GM12875 (cell line): ENCODE data around the gene GKAP1.

ENCODE experiments used
- H3K4me3 ChIP-seq: one replicate; pipeline ENCODE4 v1.5.1; 2011; ENCODE audit warnings: low read depth, low read length, control low read depth
- TF ChIP-seq, protein P1 (sequence below): IDR thresholded peaks from 2 replicates; pipeline ENCODE4 v1.5.1; 2011; ENCODE audit warnings: low read depth, mild to moderate bottlenecking, control low read depth, inconsistent platforms, low read length, moderate library complexity, borderline replicate concordance; ENCODE audit not compliant: insufficient read depth

GKAP1 gene

DNA sequence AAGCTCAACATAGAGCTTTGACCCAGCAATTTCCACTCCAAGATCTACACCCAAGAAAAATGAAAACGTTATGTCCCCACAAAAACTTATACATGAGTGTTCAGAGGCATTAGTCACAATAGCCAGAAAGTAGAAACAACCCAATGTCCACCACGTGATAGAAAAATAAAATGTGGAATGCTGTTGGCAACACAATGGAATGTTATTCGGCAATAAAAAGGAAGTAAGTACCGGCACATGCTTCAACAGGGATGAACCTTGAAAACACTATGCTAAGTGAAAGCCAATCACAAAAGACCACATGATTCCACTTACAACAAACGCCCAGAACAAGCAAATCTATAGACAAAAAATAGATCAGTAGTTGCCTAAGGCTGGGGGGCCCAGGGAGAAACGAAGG, 115.8 kb downstream of the GKAP1 start:
- TF ChIP-seq, protein P1, sequence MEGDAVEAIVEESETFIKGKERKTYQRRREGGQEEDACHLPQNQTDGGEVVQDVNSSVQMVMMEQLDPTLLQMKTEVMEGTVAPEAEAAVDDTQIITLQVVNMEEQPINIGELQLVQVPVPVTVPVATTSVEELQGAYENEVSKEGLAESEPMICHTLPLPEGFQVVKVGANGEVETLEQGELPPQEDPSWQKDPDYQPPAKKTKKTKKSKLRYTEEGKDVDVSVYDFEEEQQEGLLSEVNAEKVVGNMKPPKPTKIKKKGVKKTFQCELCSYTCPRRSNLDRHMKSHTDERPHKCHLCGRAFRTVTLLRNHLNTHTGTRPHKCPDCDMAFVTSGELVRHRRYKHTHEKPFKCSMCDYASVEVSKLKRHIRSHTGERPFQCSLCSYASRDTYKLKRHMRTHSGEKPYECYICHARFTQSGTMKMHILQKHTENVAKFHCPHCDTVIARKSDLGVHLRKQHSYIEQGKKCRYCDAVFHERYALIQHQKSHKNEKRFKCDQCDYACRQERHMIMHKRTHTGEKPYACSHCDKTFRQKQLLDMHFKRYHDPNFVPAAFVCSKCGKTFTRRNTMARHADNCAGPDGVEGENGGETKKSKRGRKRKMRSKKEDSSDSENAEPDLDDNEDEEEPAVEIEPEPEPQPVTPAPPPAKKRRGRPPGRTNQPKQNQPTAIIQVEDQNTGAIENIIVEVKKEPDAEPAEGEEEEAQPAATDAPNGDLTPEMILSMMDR, result no peak
- H3K4me3 ChIP-seq, result no peak overlapping the region

DNA sequence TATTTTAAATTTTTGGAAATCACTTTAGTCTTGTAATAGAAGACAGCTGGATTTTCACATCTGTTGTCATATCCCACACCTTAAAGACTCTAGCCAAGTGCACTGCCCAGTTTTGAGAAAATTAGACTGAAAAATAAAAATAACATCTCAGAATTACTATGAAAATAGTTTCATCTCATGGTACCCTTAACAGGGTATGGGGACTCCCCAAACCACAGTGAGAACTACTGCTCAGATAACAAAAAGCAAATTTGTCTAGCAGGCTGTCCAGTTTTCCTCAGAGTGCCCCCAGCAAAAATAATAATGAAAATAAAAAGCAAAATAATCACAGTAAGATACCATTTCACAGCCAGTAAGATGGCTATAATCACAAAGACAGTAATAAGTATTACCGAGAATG, 116.3 kb downstream of the GKAP1 start:
- TF ChIP-seq, protein P1, result no peak

DNA sequence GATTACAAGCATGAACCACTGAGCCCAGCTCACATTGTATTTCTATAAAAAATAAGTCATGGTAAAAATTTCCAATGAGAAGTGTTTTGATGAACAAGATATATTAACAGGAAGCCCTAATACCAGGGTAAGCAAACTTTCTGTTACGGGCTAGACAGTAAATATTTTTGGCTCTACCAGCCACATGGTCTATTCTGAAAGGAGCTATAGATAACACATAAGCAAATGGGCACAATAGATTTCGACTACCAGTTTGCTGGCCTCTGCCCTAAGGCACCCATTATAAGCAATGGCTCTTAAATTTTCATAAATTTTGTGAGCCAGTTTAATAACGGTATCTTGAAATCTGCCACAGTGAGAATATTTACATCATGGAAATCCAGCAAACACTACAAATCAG, 118.0 kb downstream of the GKAP1 start:
- TF ChIP-seq, protein P1, result no peak
- H3K4me3 ChIP-seq, result no peak overlapping the region

More for the DNA sequence above, 116.3 kb downstream of the GKAP1 start:
- H3K4me3 ChIP-seq, result no peak overlapping the region

DNA sequence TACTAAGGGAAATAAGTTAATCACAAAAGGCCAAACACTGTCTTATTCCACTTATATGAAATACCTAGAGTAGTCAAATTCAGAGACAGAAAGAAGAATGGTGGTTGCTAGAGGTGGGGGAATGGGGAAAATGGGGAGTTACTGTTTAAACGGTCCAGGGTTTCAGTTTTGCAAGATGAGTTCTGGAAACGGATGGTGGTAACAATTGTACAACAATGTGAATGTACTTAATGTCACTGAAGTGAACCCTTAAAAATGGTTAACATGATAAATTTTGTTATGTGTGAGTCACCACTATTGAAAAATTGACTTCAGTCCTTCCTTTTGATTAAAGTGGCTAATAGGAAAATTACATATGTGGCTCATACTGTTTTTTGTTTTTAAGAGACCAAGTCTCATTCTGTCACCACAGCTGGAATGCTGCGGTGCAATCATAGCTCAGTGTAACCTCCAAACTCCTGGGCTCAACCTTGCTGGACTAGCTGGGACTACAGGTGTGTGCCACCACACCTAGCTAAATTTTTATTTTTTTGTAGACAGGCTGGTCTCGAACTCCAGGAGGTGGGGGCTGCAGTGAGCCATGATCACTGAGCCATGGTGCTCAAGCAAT, 118.5 kb downstream of the GKAP1 start:
- TF ChIP-seq, protein P1, result no peak
- H3K4me3 ChIP-seq, result no peak overlapping the region

DNA sequence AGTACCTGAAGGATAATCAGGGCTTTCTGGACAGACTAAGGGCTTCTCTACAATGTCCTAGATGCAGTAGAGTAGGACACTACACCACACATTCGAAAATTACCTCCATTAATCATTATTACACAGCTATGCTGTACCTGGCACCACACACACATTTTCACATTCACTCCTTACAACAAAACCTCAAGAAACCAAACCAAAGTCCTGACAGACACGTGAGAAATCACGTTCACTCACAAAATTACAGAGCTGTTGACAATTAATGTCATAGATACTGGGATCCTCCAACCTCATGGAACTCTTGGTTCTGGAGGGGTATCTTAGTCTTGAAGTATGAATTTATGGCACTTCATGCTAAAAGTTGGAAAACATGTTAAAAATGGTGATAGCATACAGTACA, 126.1 kb downstream of the GKAP1 start:
- H3K4me3 ChIP-seq, result no peak overlapping the region
- TF ChIP-seq, protein P1, result no peak
